Ammon's horn (tissue), 1 donor: ENCODE measurements around the gene IREB2.
A peak's percentile ranks its signal among the peaks of the same experiment; 100 is the strongest.
"Not testable (repeated sequence)": the region's sequence is repeated elsewhere in the genome, so short reads cannot be mapped to it uniquely, and the experiment has no call there.

ENCODE experiments used
- DNase-seq: peaks from one replicate; pipeline ENCODE4 v3.0.0-alpha.2; 2016; ENCODE audit warnings: low spot score

IREB2 gene

GRCh38 chr15:78437762-78438618, at the start of gene IREB2:
IREB2 (plus strand) TSS chr15:78438216; CDS start chr15:78438338, 122 bp downstream.
- DNase-seq = peak; percentile 99

- DNase-seq = no peak
Observed at GRCh38 chr15:78388865-78389264, 49.2 kb upstream of the IREB2 start.

GRCh38 chr15:78389322-78389721, 48.7 kb upstream of the IREB2 start:
- no peak for DNase-seq

- DNase-seq = no peak
Observed at GRCh38 chr15:78389738-78390137, 48.3 kb upstream of the IREB2 start.

- no peak for DNase-seq
Observed at GRCh38 chr15:78390242-78390641, 47.8 kb upstream of the IREB2 start.

GRCh38 chr15:78390826-78391225, 47.2 kb upstream of the IREB2 start:
- no peak for DNase-seq

GRCh38 chr15:78391781-78392180, 46.2 kb upstream of the IREB2 start:
- no peak for DNase-seq

- peak; percentile 36 for DNase-seq
Observed at GRCh38 chr15:78392430-78392829, 45.6 kb upstream of the IREB2 start.

- no peak for DNase-seq
Observed at GRCh38 chr15:78393137-78393536, 44.9 kb upstream of the IREB2 start.

- DNase-seq = no peak
Observed at GRCh38 chr15:78394026-78394425, 44.0 kb upstream of the IREB2 start.

GRCh38 chr15:78394981-78395616, 42.9 kb upstream of the IREB2 start:
- DNase-seq = no peak

GRCh38 chr15:78396186-78396814, 41.7 kb upstream of the IREB2 start:
- DNase-seq = no peak

- peak; percentile 31 for DNase-seq
Observed at GRCh38 chr15:78396976-78397375, 41.0 kb upstream of the IREB2 start.

GRCh38 chr15:78397382-78397781, 40.6 kb upstream of the IREB2 start:
- no peak for DNase-seq

GRCh38 chr15:78398076-78398825, 39.8 kb upstream of the IREB2 start:
- DNase-seq = peak; percentile 23

- no peak for DNase-seq
Observed at GRCh38 chr15:78399091-78399490, 38.9 kb upstream of the IREB2 start.

- DNase-seq = no peak
Observed at GRCh38 chr15:78402061-78402610, 35.9 kb upstream of the IREB2 start.

GRCh38 chr15:78404125-78404524, 33.9 kb upstream of the IREB2 start:
- no peak for DNase-seq

GRCh38 chr15:78404796-78405195, 33.2 kb upstream of the IREB2 start:
- DNase-seq = not testable (repeated sequence)

- DNase-seq = no peak
Observed at GRCh38 chr15:78405336-78405924, 32.6 kb upstream of the IREB2 start.

GRCh38 chr15:78406016-78406585, 31.9 kb upstream of the IREB2 start:
- no peak for DNase-seq
